NCI-H748 (cell line): Measurements from ENCODE around the gene TEX50.
"Not testable (repeated sequence)": the region's sequence is repeated elsewhere in the genome, so short reads cannot be mapped to it uniquely, and the experiment has no call there.

Experiments used
- DNase-seq: peaks from one replicate; lab custom pipeline; 2025; ENCODE audit not compliant: unreplicated experiment; lab: John Stamatoyannopoulos, UW

TEX50 gene

DNA sequence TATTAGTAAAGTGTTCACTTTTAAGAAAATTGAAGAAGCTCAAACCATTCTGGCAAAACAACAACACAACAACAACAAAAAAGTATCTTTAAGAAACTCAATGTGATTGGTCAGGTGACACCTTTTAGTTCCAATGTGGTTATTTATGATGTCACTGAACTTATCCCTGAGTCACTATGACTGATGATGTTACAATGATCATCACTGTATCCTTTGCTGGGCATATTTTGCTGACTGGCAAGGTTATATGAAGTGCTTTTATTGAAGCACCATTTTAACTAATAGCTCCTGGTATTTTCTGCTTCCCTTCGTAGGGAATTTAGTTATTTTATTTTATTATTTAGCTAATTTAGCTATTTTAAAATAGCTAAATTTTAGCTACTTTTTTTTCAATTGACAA, at the start of gene TEX50:
Gene TEX50, plus strand, starts transcription at position 223 of the 400 bp plus-strand sequence. CDS start 184 bp downstream, outside the sequence.
- DNase-seq: no peak

GRCh38 chr1:173590557-173590956, 44.6 kb upstream of the TEX50 start:
- no peak for DNase-seq

GRCh38 chr1:173591138-173591537, 44.0 kb upstream of the TEX50 start:
- DNase-seq: not testable (repeated sequence)

- no peak for DNase-seq
Measured at GRCh38 chr1:173596097-173596825, 38.9 kb upstream of the TEX50 start.

DNA sequence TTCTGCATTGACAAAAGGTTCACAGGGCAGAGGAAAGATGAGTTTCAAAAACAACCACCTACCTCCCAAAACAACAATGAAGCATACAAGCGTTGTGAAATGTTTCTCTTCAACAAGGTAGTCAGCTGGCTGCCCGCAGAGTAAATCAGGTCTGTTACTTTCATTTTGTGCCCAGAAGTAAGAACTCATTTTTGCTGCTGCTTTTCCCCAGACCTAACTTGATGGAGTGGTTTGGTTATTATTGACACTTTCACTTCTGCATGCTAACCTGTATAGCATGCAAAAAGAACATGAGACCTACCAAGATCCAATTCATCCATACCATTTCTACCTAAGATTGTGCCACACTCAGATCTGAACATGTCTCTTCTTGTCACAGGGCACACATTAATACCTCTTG, 33.5 kb upstream of the TEX50 start:
- DNase-seq: no peak

DNA sequence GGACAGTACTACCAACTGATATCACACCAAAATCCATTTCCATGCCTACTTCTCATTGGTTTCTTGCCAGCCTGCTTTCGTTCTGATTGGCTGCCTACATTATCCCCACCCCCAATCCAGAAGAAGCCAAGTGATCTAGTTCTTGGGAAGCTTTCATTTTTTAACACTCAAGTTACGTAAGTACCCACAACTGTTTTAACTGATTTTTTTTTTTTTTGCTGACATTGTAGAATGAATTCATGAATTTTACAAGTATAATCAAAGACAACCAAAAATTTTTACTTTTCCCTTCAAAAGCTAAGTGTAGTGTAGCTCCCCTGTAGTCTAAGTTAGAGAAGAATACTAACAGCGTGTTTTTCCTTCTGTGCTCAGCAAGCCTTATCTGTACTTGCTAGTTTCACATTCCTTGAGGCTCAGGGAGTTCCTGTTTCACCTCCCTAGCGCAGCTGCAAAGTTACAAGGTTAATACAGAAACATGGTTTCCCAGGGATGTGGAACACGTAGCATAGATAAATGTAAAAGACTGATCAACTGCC, 32.0 kb upstream of the TEX50 start, which contains the start of gene SLC9C2:
Gene SLC9C2, minus strand, starts transcription at position 17 of the 536 bp plus-strand sequence. CDS start 1,296 bp downstream, outside the sequence.
- DNase-seq: no peak

DNA sequence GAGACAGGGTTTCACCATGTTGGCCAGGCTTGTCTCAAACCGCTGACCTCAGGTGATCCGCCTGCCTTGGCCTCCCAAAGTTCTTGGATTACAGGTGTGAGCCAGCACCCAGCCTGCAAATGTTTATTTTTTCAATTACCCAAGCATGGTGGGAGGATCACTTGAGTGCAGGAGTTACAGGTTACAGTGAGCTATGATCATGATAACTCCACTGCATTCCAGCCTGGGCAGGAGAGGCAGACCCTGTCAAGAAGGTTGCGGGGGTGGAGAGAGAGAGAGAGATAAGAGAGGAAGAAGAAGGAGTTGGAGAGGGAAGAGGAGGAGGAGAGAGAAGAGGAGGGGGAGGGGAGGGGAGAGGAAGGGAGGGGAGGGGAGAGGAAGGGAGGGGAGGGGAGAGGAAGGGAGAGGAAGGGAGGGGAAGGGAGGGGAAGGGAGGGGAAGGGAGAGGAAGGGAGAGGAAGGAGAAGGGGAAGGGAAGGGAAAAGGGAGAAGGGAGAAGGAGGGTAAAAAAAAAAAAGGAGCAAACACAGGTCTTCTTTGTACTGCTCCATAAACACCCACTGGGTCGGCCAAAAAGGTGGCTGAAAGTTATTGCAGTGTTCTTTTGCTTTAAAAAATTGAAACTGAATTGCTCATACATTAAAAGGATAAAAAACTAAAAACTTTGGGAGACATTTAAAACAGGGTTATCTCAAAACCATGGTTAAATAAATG, 26.5 kb upstream of the TEX50 start:
- DNase-seq: no peak

GRCh38 chr1:173613086-173613485, 22.1 kb upstream of the TEX50 start:
- not testable (repeated sequence) for DNase-seq

DNA sequence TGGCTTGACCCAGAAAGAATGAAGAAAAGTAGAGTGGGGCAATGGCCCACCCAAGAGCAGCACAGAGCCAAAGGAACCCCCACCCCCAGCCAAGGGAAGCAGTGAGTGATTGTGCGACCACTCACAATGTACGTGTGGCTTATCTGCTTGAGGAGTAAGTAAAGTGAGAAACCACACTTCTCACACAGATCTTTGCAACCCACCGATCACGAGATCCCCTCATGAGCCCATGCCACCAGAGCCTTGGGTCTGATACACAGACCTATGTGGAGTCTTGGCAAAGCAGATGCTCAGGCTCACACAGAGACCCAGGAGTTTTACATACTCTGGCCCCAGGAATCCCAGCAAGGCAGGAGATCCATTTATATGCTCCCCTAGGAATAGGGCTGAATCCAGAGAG, 18.3 kb upstream of the TEX50 start:
- no peak for DNase-seq

GRCh38 chr1:173627269-173627668, 7.9 kb upstream of the TEX50 start:
- no peak for DNase-seq

GRCh38 chr1:173628888-173629287, 6.2 kb upstream of the TEX50 start:
- no peak for DNase-seq

DNA sequence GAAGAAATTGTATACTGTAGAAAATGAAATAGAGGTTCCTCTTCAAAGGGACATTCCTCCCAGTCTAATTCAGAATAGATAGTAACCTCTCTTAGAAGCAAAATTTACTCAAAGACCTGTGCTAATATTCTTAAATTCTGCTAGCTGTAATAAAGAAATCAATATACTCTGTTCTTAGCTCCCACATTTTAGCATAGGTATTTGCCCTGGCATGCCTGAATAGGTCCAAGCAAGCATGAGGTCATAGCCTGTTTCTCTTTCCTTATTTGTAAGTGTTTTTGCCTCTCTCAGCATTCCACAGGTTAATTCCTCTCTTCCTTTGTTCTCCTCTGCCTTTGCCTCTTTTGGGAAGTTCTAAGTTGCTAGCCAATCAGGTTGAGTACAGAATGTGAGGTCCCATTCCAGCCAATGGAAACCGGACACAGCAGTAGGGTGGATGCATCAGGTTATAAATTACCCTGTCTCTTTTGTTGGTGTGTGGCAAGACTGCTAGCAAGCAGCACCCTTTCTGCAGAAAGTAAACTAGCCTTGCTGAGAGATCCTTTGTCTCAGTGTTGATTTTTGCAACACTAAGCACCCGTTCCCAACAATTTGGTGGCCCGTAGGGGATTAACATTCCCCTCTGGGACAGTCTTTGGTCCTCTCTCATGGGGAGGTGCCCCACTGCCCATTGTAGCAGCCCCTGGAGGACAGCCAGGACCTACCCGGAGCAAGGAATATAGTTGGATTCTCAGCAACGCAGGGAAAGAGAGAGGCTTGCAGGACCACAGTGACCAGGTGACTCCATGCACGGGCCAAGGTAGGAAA, 2.3 kb downstream of the TEX50 start:
- DNase-seq: not testable (repeated sequence)

DNA sequence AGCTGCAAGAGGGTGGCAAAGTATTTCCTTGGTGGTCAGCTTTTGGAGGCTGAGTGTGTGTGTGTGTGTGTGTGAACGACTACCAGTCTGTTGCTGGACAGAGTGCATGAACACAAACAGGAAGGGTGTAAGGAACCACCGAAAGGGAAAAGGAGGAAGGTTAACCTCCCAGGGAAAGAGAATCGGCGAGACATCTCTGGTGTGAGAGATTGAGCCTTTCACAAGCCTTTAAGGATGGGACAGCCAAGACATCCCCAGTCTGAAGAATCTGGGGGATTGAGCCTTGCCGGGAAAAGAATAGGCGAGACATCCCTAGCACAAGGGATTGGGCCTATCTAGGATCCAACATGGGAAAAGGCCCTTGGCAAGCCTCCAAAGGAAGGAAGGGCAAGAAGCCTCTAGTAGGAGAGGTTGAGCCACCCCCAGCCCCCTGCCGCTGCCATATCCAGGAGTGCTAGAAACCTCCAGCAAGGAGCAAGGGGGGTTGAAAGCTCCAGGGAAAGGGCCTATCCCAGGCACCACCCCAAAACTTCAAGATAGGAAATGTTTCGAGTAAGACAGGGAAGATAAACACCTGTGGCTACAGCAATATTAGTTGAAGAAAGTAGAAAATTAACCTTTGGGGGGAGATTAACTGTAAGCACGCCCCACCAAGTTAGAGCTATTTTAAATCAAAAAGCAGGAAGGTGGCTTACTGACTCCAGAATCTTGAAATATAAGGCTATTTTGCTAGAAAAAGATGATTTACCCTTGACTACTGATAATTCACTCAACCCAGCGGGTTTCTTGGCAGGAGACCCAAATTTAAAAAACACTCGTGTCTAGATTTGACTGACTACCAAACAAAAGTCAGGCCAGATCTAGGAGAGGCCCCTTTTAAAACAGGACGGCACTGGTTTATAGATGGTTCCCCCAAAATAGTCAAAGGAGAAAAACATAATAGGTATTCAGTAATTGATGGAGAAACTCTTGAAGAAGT, 3.2 kb downstream of the TEX50 start:
- DNase-seq: no peak

DNA sequence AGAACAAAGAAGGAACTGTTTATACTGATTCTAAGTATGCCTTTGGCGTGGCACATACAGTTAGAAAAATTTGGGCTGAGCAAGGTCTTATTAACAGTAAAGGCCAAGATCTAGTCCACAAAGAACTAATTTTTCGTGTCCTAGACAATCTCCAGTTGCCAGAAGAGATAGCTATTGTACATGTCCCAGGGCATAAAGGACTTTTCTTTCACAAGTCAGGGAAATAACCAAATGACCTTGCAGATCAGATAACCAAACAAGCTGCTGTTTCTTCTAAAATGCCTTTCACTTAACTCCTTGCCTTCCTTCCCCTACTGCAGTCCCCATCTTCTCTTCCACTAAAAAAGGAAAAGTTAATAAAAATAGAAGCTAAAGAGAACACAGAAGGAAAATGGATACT, 4.0 kb downstream of the TEX50 start:
- DNase-seq: no peak

DNA sequence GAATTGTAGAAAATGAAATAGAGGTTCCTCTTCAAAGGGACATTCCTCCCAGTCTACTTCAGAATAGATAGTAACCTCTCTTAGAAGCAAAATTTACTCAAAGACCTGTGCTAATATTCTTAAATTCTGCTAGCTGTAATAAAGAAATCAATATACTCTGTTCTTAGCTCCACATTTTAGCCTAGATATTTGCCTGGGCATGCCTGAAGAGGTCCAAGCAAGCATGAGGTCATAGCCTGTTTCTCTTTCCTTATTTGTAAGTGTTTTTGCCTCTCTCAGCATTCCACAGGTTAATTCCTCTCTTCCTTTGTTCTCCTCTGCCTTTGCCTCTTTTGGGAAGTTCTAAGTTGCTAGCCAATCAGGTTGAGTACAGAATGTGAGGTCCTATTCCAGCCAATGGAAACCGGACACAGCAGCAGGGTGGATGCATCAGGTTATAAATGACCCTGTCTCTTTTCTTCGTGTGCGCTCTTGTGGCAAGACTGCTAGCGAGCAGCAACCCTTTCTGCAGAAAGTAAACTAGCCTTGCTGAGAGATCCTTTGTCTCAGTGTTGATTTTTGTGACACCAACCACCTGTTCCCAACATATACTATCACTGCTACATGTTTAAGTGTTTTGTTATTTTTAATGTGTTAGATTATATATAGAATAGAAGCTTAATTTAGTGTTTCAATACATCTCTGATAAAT, 7.5 kb downstream of the TEX50 start:
- DNase-seq: peak; percentile 10

GRCh38 chr1:173646656-173647055, 11.5 kb downstream of the TEX50 start:
- DNase-seq: no peak

DNA sequence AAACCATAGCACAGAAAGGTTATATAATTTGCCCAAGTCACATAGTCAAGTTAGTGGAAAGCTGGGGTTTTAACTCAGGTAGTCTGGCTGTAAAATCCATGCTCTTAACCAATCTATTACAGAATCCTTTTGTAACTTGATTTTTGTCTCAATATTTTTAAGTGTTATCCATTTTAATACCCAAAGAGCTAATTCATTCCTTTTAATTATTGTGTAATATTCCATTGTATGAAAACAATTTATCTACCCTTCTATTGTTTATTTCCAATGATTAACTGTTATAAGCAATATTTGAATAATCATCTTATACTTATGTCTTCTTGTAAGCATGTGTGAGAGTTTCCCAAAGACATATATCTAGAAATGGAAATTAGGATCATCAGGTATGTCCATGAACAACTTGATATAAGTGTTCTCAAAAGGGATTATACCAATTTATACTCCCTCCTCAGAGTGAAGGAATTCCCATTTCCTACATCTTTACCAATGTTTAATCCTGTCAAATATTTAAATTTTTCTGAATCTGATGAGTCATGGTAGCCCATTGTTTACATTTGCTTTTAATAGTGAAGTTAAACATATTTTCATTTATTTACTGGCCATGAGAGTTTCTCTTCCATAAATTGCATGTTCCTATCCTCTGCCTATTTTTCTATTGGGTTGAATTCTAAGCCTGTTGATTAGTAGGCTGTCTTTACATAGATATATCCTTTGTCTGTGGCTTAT, 13.9 kb downstream of the TEX50 start:
- DNase-seq: no peak

- no peak for DNase-seq
Measured at GRCh38 chr1:173660306-173660705, 25.2 kb downstream of the TEX50 start.

- DNase-seq: no peak
Measured at GRCh38 chr1:173661271-173661670, 26.1 kb downstream of the TEX50 start.
